COLO668 (cell line): ENCODE measurements around the gene DACT2.
"Not testable (repeated sequence)": the region's sequence is repeated elsewhere in the genome, so short reads cannot be mapped to it uniquely, and the experiment has no call there.

Experiments
- DNase-seq: peaks from one replicate; lab custom pipeline; 2025; ENCODE audit not compliant: unreplicated experiment; lab: John Stamatoyannopoulos, UW

DACT2 gene

GRCh38 chr6:168326294-168327261 is 7.0 kb upstream of the DACT2 start:
- no peak for DNase-seq

GRCh38 chr6:168322966-168323365 is 3.4 kb upstream of the DACT2 start:
- DNase-seq: no peak

- no peak for DNase-seq
These were observed 1.1 kb upstream of the DACT2 start for GRCh38 chr6:168320634-168321033.

GRCh38 chr6:168318579-168319278 is 848 bp downstream of the DACT2 start:
- DNase-seq: no peak

- no peak for DNase-seq
These were observed 1.5 kb downstream of the DACT2 start for GRCh38 chr6:168318090-168318489.

GRCh38 chr6:168315596-168315995 is 4.0 kb downstream of the DACT2 start:
- peak; percentile 11 for DNase-seq

- DNase-seq: no peak
These were observed 4.6 kb downstream of the DACT2 start for GRCh38 chr6:168314948-168315347.

- DNase-seq: no peak
These were observed 5.6 kb downstream of the DACT2 start for GRCh38 chr6:168314021-168314420.

- DNase-seq: no peak
These were observed 6.1 kb downstream of the DACT2 start for GRCh38 chr6:168313431-168314011.

GRCh38 chr6:168312125-168312507 is 7.5 kb downstream of the DACT2 start:
- not testable (repeated sequence) for DNase-seq

GRCh38 chr6:168311410-168312124 is 8.0 kb downstream of the DACT2 start:
- no peak for DNase-seq

- no peak for DNase-seq
These were observed 8.6 kb downstream of the DACT2 start for GRCh38 chr6:168310945-168311344.

GRCh38 chr6:168310403-168310802 is 9.2 kb downstream of the DACT2 start:
- DNase-seq: no peak

- DNase-seq: no peak
These were observed 9.6 kb downstream of the DACT2 start for GRCh38 chr6:168309997-168310396.

GRCh38 chr6:168309183-168309582 is 10.4 kb downstream of the DACT2 start:
- DNase-seq: no peak

GRCh38 chr6:168308390-168309144 is 11.0 kb downstream of the DACT2 start:
- DNase-seq: no peak

- no peak for DNase-seq
These were observed 11.9 kb downstream of the DACT2 start for GRCh38 chr6:168307695-168308021.

GRCh38 chr6:168307015-168307694 is 12.4 kb downstream of the DACT2 start:
- no peak for DNase-seq

GRCh38 chr6:168305863-168306262 is 13.7 kb downstream of the DACT2 start:
- no peak for DNase-seq
